ENCODE results near the gene CHD2.

GRCh38 chr15:93042691-93043378 lies 142.7 kb downstream of the CHD2 start:
- TF ChIP-seq POLR2AphosphoS5 (IDR thresholded peaks at IDR 0.05; ENCODE audit: low read depth, low read length) (no peak), SIN3A (IDR thresholded peaks at IDR 0.05; ENCODE audit: borderline replicate concordance, insufficient read depth, low read length) (no peak), FOXP2 (optimal IDR thresholded peaks at IDR 0.05; ENCODE audit: borderline replicate concordance, extremely low read depth, extremely low read length, insufficient read depth) (no peak), REST (IDR thresholded peaks at IDR 0.05; ENCODE audit: insufficient read depth in 1 of 2, low read depth in 2 of 2, low read length in 2 of 2) (no peak), TAF1 (IDR thresholded peaks at IDR 0.05; ENCODE audit: borderline replicate concordance, insufficient read depth, low read length) (no peak)

Measured in PFSK-1 (cell line).